HEK293 (cell line): ENCODE data around the gene B4GALT5.

ENCODE experiments used
- ATF2 ChIP-seq: fragments of 450-650 bp; formaldehyde crosslinking; IDR thresholded peaks from 2 replicates; pipeline ENCODE4 v1.5.1; 2016; ENCODE audit warnings: missing biosample characterization, missing genetic modification characterization, low read depth
- CTCF ChIP-seq: fragments of 450-650 bp; formaldehyde crosslinking; IDR thresholded peaks from 2 replicates; pipeline ENCODE4 v1.5.1; 2016; ENCODE audit warnings: missing biosample characterization, missing genetic modification characterization
- KLF8 ChIP-seq: fragments of 450-650 bp; formaldehyde crosslinking; IDR thresholded peaks from 2 replicates; pipeline ENCODE4 v1.5.1; 2016; ENCODE audit warnings: missing biosample characterization, missing genetic modification characterization
- SP2 ChIP-seq: fragments of 450-650 bp; formaldehyde crosslinking; IDR thresholded peaks from 2 replicates; pipeline ENCODE4 v1.5.1; 2016; ENCODE audit warnings: missing biosample characterization, missing genetic modification characterization
- ZBTB20 ChIP-seq: fragments of 450-650 bp; formaldehyde crosslinking; IDR thresholded peaks from 2 replicates; pipeline ENCODE4 v1.5.1; 2016; ENCODE audit warnings: missing biosample characterization, missing genetic modification characterization
- ZNF146 ChIP-seq: fragments of 450-650 bp; formaldehyde crosslinking; IDR thresholded peaks from 2 replicates; pipeline ENCODE4 v1.5.1; 2016; ENCODE audit warnings: missing biosample characterization, missing genetic modification characterization
- ZNF433 ChIP-seq: fragments of 450-650 bp; formaldehyde crosslinking; IDR thresholded peaks from 2 replicates; pipeline ENCODE4 v1.5.1; 2016; ENCODE audit warnings: missing biosample characterization, missing genetic modification characterization, low read depth
- ZNF518A ChIP-seq: fragments of 450-650 bp; formaldehyde crosslinking; conservative IDR thresholded peaks from 2 replicates; pipeline ENCODE4 v1.5.1; 2016; ENCODE audit warnings: low read depth, missing biosample characterization, missing genetic modification characterization
- ZNF558 ChIP-seq: fragments of 450-650 bp; formaldehyde crosslinking; IDR thresholded peaks from 2 replicates; pipeline ENCODE4 v1.5.1; 2016; ENCODE audit warnings: missing biosample characterization, missing genetic modification characterization
- ZNF776 ChIP-seq: fragments of 450-650 bp; formaldehyde crosslinking; IDR thresholded peaks from 2 replicates; pipeline ENCODE4 v1.5.0; 2017; ENCODE audit warnings: missing biosample characterization, missing genetic modification characterization, borderline replicate concordance
- ZNF777 ChIP-seq: fragments of 450-650 bp; formaldehyde crosslinking; IDR thresholded peaks from 2 replicates; pipeline ENCODE4 v1.5.1; 2017; ENCODE audit warnings: missing biosample characterization, missing genetic modification characterization, borderline replicate concordance

GRCh38 chr20:49631061-49631716, 82.5 kb downstream of the B4GALT5 start:
- TF ChIP-seq CTCF = no peak
- no peak for TF ChIP-seq ZBTB20 (tag by site-specific recombination)
- no peak for TF ChIP-seq ZNF433 (tag by site-specific recombination)
- no peak for TF ChIP-seq ZNF146 (tag by site-specific recombination)
- TF ChIP-seq KLF8 = no peak
- no peak for TF ChIP-seq ZNF558
- TF ChIP-seq ZNF518A (tag by site-specific recombination) = no peak
- TF ChIP-seq ZNF777 = no peak
- no peak for TF ChIP-seq ATF2
- TF ChIP-seq SP2 (tag by site-specific recombination) = no peak
- no peak for TF ChIP-seq ZNF776 (tag by site-specific recombination)
